RWPE2 (cell line): ENCODE measurements around the gene ABCB7.

Source experiments
- ATAC-seq: fragments of 200-7000 bp; cut with Tn5 transposase; 3 replicates; pipeline ENCODE4 v1.9.1; 2021; ENCODE audit warnings: low read depth
- DNase-seq: peaks from one replicate; pipeline ENCODE4 v3.0.0-alpha.2; 2020; ENCODE audit warnings: low spot score
- H3K27ac ChIP-seq: fragments of 450-650 bp; 2 replicates; pipeline ENCODE4 v1.5.1; 2017; ENCODE audit warnings: mild to moderate bottlenecking; ENCODE audit not compliant: poor library complexity, severe bottlenecking
- H3K27me3 ChIP-seq: fragments of 250-450 bp; sonication (Bioruptor Pico); 2 replicates; pipeline ENCODE4 v1.5.1; 2021; ENCODE audit warnings: mild to moderate bottlenecking, moderate library complexity; ENCODE audit not compliant: insufficient read depth, poor library complexity, severe bottlenecking
- H3K36me3 ChIP-seq: fragments of 250-450 bp; sonication (Bioruptor Pico); 2 replicates; pipeline ENCODE4 v1.5.1; 2020; ENCODE audit warnings: low read depth, mild to moderate bottlenecking, moderate library complexity
- H3K4me1 ChIP-seq: fragments of 250-450 bp; sonication (Bioruptor Pico); 2 replicates; pipeline ENCODE4 v1.5.1; 2021; ENCODE audit warnings: mild to moderate bottlenecking, moderate library complexity; ENCODE audit not compliant: insufficient read depth, poor library complexity, severe bottlenecking
- H3K4me3 ChIP-seq: fragments of 250-450 bp; sonication (Bioruptor Pico); 2 replicates; pipeline ENCODE4 v1.5.1; 2021; ENCODE audit warnings: mild to moderate bottlenecking, moderate library complexity; ENCODE audit not compliant: severe bottlenecking
- H3K9me3 ChIP-seq: fragments of 250-450 bp; sonication (Bioruptor Pico); 2 replicates; pipeline ENCODE4 v1.5.1; 2021; ENCODE audit warnings: mild to moderate bottlenecking, moderate library complexity; ENCODE audit not compliant: severe bottlenecking
- TF ChIP-seq, protein P1 (sequence below): fragments of 450-650 bp; IDR thresholded peaks from one replicate; pipeline ENCODE4 v1.5.1; 2017; ENCODE audit warnings: mild to moderate bottlenecking, moderate library complexity; ENCODE audit not compliant: poor library complexity, severe bottlenecking

Gene ABCB7

DNA sequence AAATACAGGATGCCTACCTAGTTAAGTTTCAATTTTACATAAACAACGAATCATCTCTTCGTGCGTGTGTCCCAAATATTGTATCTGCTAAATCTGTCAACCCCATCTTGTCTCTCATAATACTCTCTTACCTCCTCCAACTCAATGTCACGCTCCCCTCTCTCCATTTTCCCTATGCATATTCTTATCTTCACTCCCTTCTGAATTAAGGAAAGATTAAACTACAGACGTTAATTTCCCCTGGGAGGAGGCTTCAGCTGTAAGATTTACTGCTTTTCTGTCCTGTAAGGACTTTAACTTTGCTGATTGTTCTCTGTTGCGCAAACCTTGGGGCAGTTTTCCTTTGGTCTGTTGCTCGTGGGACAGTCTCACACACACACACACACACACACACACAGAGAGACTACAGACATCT is 455 bp upstream of the ABCB7 start:
- Histone ChIP-seq H3K4me3 (peak overlapping the region; percentile 70), H3K4me1 (no peaks in the 10 kb centered on the region), H3K27ac (peak overlapping the region; percentile 32), H3K9me3 (no peaks in the 10 kb centered on the region), H3K27me3 (no peaks in the 10 kb centered on the region), H3K36me3 (no peaks in the 10 kb centered on the region)
- DNase-seq (no peak), ATAC-seq (no peak; the same call in 2 of the 3 replicates)
- TF ChIP-seq, protein P1, sequence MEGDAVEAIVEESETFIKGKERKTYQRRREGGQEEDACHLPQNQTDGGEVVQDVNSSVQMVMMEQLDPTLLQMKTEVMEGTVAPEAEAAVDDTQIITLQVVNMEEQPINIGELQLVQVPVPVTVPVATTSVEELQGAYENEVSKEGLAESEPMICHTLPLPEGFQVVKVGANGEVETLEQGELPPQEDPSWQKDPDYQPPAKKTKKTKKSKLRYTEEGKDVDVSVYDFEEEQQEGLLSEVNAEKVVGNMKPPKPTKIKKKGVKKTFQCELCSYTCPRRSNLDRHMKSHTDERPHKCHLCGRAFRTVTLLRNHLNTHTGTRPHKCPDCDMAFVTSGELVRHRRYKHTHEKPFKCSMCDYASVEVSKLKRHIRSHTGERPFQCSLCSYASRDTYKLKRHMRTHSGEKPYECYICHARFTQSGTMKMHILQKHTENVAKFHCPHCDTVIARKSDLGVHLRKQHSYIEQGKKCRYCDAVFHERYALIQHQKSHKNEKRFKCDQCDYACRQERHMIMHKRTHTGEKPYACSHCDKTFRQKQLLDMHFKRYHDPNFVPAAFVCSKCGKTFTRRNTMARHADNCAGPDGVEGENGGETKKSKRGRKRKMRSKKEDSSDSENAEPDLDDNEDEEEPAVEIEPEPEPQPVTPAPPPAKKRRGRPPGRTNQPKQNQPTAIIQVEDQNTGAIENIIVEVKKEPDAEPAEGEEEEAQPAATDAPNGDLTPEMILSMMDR = no peak

DNA sequence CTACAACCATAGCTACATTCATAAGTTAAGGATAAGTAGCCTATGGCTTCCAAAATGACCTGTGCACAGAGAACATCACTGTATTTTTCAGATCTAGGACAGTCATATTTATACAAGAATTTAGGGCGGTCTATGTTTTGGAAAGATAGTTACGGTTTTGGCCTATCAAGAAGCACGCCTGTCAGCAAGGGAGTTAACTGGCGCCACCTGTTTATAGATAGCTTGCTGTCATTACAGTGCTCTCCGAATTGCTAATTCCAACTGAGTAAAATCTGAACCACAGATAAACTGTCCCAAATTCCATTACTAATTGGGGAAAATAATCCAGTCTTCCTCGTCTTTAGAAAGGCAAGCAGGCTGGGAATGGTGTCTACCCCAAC is 646 bp downstream of the ABCB7 start:
- Histone ChIP-seq H3K9me3 (no peaks in the 10 kb centered on the region), H3K4me3 (peak overlapping the region; percentile 70), H3K27me3 (no peaks in the 10 kb centered on the region), H3K36me3 (no peaks in the 10 kb centered on the region), H3K4me1 (no peaks in the 10 kb centered on the region), H3K27ac (peak overlapping the region; percentile 32)
- TF ChIP-seq, protein P1 = no peak
- ATAC-seq (0 out of 3 replicates have a peak, but pooled peaks have one; percentile 22), DNase-seq (no peak)

DNA sequence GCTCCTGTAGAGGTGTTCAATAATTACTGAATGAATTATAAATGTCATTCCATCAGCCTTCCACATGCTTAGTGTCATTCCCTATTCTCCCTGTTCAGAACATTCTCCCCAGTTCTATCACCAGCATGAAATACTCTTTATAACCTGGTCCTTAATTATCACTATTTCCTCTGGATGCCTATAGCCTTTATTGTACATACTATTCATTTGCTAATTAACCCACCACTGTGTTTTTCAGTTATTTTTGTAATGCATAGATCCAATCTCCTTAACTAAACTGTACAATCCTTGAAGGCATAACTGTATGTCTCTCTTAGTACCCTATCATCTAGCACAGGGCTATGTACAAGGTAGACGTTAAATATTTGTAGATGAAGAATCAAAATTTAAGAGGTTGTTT is 1.2 kb downstream of the ABCB7 start:
- TF ChIP-seq, protein P1 = no peak
- no peak for ATAC-seq
- no peak for DNase-seq
- Histone ChIP-seq H3K9me3 (no peaks in the 10 kb centered on the region), H3K36me3 (no peaks in the 10 kb centered on the region), H3K27me3 (no peaks in the 10 kb centered on the region), H3K27ac (no peak overlapping the region), H3K4me1 (no peaks in the 10 kb centered on the region), H3K4me3 (no peak overlapping the region)

DNA sequence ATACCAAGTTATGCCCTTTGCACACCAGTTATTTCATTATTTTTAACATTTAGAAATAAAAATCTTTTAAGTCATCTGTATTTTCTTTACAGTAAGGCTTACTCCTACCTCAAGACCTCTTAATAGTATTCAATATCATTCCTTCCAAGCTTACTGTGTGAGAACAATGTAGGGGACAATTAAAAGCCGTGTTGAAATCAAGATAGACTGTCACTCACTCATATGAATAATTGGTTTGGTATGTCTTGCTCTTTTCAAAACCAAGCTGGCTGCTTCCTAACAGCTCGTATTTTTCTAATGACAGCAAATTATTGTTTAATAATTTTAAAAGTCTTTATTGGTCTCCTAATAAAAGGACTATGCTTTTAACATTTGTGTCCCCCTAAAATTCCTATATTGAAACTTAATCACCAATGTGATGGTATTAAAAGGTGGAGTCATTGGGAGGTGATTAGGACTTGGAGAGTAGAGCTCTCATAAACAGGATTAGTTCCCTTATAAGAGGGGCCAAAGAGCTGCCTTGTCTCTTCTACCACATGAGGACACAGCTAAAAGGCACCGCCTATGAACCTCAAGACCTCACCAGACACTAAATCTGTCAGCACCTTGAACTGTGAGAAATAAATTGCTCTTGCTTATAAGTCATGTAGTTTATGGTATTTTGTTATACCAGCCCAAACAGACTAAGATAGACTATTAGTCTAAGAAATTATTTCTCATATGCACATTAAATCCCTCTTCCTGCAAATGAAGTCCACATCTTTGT is 4.1 kb downstream of the ABCB7 start:
- H3K27ac ChIP-seq = no peak overlapping the region
- ATAC-seq = peak; percentile 47; the same call in 1 of the 3 replicates
- H3K9me3 ChIP-seq = no peaks in the 10 kb centered on the region
- DNase-seq = no peak
- H3K27me3 ChIP-seq = no peaks in the 10 kb centered on the region
- H3K36me3 ChIP-seq = no peaks in the 10 kb centered on the region
- TF ChIP-seq, protein P1 = no peak
- no peaks in the 10 kb centered on the region for H3K4me1 ChIP-seq
- H3K4me3 ChIP-seq = no peak overlapping the region

DNA sequence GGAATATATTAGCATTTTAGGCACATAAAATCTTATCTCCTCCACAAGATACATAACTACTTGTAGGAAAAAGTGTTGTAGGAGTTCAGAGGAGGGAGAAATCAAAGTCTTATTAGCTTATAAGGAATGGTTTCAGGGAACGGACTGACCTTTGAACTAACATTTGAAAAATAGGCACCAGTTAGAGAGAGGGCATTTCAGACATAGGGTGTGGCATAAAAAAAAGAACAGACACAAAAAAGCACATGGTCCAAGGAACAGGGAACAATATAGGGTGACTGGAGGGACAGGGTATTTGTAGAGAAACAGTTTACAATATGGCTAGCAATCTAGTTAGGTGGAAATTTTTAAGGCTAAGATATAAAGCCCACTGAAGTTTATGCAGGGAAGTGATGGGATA is 6.4 kb downstream of the ABCB7 start:
- no peak for ATAC-seq
- Histone ChIP-seq H3K36me3 (no peaks in the 10 kb centered on the region), H3K9me3 (no peaks in the 10 kb centered on the region), H3K27me3 (no peaks in the 10 kb centered on the region), H3K4me1 (no peaks in the 10 kb centered on the region), H3K27ac (no peak overlapping the region), H3K4me3 (no peak overlapping the region)
- TF ChIP-seq, protein P1 = no peak
- no peak for DNase-seq
